Loucy (cell line): Measurements from ENCODE around the gene GNAQ.
A peak's percentile ranks its signal among the peaks of the same experiment; 100 is the strongest.

Source experiments
- H2AFZ ChIP-seq: fragments of 200-600 bp; sonication (generic); 2 replicates; pipeline ENCODE4 v1.6.0; 2016; ENCODE audit warnings: antibody characterized with exemption, mild to moderate bottlenecking, low read length, moderate library complexity
- H3F3A ChIP-seq: fragments of 200-600 bp; 2 replicates; pipeline ENCODE4 v1.6.0; 2016; ENCODE audit warnings: antibody characterized with exemption, low read depth, mild to moderate bottlenecking
- H3K27me3 ChIP-seq: fragments of 200-600 bp; sonication (generic); 2 replicates; pipeline ENCODE4 v1.6.1; 2014; ENCODE audit warnings: low read length, mild to moderate bottlenecking; ENCODE audit not compliant: insufficient read depth, poor library complexity, severe bottlenecking
- H3K36me3 ChIP-seq: fragments of 200-600 bp; sonication (generic); 2 replicates; pipeline ENCODE4 v1.6.1; 2016; ENCODE audit warnings: low read length; ENCODE audit not compliant: insufficient read depth
- H3K4me1 ChIP-seq: fragments of 200-600 bp; sonication (generic); 2 replicates; pipeline ENCODE4 v1.5.1; 2014; ENCODE audit warnings: low read length, mild to moderate bottlenecking; ENCODE audit not compliant: insufficient read depth, poor library complexity, severe bottlenecking
- H3K4me2 ChIP-seq: fragments of 200-600 bp; sonication (generic); 2 replicates; pipeline ENCODE4 v1.6.0; 2014; ENCODE audit warnings: antibody characterized with exemption, low read length, low read depth, mild to moderate bottlenecking; ENCODE audit not compliant: poor library complexity, severe bottlenecking
- H3K4me3 ChIP-seq: fragments of 200-600 bp; sonication (generic); 2 replicates; pipeline ENCODE4 v1.5.1; 2014; ENCODE audit warnings: low read length, mild to moderate bottlenecking, mixed read lengths; ENCODE audit not compliant: poor library complexity, severe bottlenecking
- H3K79me2 ChIP-seq: fragments of 200-600 bp; sonication (generic); 2 replicates; pipeline ENCODE4 v1.6.1; 2014; ENCODE audit warnings: low read length; ENCODE audit not compliant: insufficient read depth
- H3K9ac ChIP-seq: fragments of 200-600 bp; sonication (generic); 2 replicates; pipeline ENCODE4 v1.6.0; 2014; ENCODE audit warnings: mild to moderate bottlenecking, low read depth, low read length, moderate library complexity; ENCODE audit not compliant: poor library complexity, severe bottlenecking
- H3K9me2 ChIP-seq: fragments of 200-600 bp; sonication (generic); replicated peaks from 2 replicates; pipeline ENCODE4 v1.6.1; 2016; ENCODE audit warnings: low read depth, low read length, mixed read lengths
- H3K9me3 ChIP-seq: fragments of 200-600 bp; sonication (generic); 2 replicates; pipeline ENCODE4 v1.6.1; 2014; ENCODE audit warnings: mild to moderate bottlenecking, antibody characterized with exemption, low read length, low read depth; ENCODE audit not compliant: insufficient read depth
- H4K20me1 ChIP-seq: fragments of 200-600 bp; sonication (generic); 2 replicates; pipeline ENCODE4 v1.6.0; 2014; ENCODE audit warnings: antibody characterized with exemption, low read length, mild to moderate bottlenecking; ENCODE audit not compliant: insufficient read depth, poor library complexity, severe bottlenecking
- EZH2phosphoT487 ChIP-seq: fragments of 200-600 bp; IDR thresholded peaks from 2 replicates; pipeline ENCODE4 v1.6.1; 2018; ENCODE audit warnings: antibody characterized with exemption, mild to moderate bottlenecking, moderate library complexity, borderline replicate concordance
- TF ChIP-seq, protein P1 (sequence below): fragments of 200-600 bp; sonication (generic); conservative IDR thresholded peaks from 2 replicates; pipeline ENCODE4 v1.5.1; 2014; ENCODE audit warnings: mild to moderate bottlenecking, antibody characterized with exemption, low read length

The GNAQ gene

DNA sequence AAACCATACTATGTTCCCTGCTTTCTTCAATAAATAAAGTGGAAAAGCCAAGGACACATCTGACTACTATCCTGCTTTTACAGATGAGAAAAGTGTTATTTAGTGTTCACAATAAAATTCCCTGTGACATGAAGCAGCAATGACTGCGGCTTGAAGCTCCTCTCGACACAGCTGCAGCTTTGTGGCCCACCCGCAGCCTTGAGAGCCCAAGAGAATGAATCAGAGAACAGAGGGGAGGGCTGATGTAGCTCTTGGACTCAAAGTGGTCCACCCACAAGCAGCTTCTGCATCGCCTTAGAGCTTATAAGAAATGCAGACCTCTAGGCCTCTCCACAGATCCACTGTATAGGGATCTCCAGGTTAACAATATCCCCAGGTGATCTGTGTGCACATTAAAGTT lies 202.2 kb downstream of the GNAQ start:
- Histone ChIP-seq H3K4me2 (no peak overlapping the region), H3K9me2 (no peaks in the 10 kb centered on the region), H3K4me3 (no peak overlapping the region), H2AFZ (no peak overlapping the region), H3K4me1 (peaks cover 43% of the 10 kb centered on the region), H3K9me3 (no peaks in the 10 kb centered on the region), H3F3A (peaks cover 9% of the 10 kb centered on the region; the same call in 1 of the 2 replicates), H3K79me2 (peaks cover 86% of the 10 kb centered on the region), H3K27me3 (no peaks in the 10 kb centered on the region), H3K36me3 (peaks cover 24% of the 10 kb centered on the region; the same call in 1 of the 2 replicates), H3K9ac (no peak overlapping the region), H4K20me1 (peaks cover 45% of the 10 kb centered on the region)
- TF ChIP-seq, protein P1, sequence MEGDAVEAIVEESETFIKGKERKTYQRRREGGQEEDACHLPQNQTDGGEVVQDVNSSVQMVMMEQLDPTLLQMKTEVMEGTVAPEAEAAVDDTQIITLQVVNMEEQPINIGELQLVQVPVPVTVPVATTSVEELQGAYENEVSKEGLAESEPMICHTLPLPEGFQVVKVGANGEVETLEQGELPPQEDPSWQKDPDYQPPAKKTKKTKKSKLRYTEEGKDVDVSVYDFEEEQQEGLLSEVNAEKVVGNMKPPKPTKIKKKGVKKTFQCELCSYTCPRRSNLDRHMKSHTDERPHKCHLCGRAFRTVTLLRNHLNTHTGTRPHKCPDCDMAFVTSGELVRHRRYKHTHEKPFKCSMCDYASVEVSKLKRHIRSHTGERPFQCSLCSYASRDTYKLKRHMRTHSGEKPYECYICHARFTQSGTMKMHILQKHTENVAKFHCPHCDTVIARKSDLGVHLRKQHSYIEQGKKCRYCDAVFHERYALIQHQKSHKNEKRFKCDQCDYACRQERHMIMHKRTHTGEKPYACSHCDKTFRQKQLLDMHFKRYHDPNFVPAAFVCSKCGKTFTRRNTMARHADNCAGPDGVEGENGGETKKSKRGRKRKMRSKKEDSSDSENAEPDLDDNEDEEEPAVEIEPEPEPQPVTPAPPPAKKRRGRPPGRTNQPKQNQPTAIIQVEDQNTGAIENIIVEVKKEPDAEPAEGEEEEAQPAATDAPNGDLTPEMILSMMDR = no peak

DNA sequence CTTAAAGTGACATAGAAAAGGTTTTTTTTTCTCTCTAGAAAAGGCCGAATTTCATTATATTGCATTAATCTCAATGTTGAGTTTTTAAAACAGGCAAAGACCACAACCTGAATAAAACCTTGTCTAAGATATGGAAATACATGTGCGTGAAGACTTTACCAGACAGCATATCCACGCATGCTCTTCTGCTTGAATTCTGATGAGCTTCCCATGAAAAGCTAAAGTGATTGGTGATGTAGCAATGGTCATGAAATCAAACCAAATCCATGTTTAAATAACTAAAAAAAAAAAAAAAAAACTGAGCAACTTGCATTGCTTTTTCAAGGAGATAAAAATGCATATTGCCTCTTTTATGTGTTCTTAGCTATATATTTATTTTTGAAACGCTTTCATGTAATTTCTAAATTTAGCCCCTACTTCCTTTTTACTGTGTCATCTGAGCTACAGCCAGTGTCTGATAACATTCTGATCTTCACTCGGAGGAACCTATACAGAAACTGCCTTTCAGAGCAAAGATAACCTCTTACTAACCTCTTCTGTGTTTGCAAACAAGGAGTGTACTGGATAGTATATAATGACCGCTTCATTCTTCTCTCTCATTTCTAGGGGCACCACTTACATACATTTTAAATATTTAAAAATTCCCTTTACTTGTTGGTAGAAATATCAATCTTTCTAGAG lies 204.4 kb downstream of the GNAQ start:
- Histone ChIP-seq H2AFZ (no peak overlapping the region), H3F3A (peaks cover 9% of the 10 kb centered on the region; the same call in 1 of the 2 replicates), H3K4me2 (peak overlapping the region; percentile 51), H3K9me2 (no peaks in the 10 kb centered on the region), H3K79me2 (peaks cover 88% of the 10 kb centered on the region), H3K9ac (no peak overlapping the region), H3K36me3 (peaks cover 40% of the 10 kb centered on the region; the same call in 1 of the 2 replicates), H3K9me3 (no peaks in the 10 kb centered on the region), H3K4me1 (peaks cover 43% of the 10 kb centered on the region), H3K4me3 (peak overlapping the region; percentile 44), H3K27me3 (no peaks in the 10 kb centered on the region), H4K20me1 (peaks cover 50% of the 10 kb centered on the region)
- TF ChIP-seq EZH2phosphoT487 = no peak
- TF ChIP-seq, protein P1 = no peak

DNA sequence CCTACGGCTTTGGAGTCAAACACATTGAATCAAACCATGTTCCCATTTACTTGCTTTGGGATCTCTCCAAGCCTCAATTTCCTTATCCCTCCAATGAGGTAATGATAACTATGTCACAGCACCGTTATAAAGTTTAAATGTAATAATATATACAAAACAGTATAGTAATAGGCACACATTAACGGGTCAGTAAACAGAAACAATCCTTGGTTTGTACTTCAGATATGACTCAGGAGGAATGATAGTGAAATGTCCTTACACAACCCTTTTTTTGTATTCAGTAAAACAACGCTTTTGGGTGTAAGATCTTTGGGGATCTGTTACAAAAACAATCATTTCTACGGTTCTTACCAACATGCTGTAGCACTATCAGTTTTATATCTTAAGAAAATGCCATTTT lies 205.0 kb downstream of the GNAQ start:
- H3K79me2 ChIP-seq = peaks cover 88% of the 10 kb centered on the region
- peaks cover 51% of the 10 kb centered on the region for H4K20me1 ChIP-seq
- H2AFZ ChIP-seq = no peak overlapping the region
- no peak overlapping the region for H3K9ac ChIP-seq
- H3K9me2 ChIP-seq = no peaks in the 10 kb centered on the region
- H3K36me3 ChIP-seq = peaks cover 43% of the 10 kb centered on the region; the same call in 1 of the 2 replicates
- no peaks in the 10 kb centered on the region for H3K9me3 ChIP-seq
- peak overlapping the region; percentile 51 for H3K4me2 ChIP-seq
- TF ChIP-seq EZH2phosphoT487 = no peak
- TF ChIP-seq, protein P1 = no peak
- peaks cover 9% of the 10 kb centered on the region; the same call in 1 of the 2 replicates for H3F3A ChIP-seq
- peaks cover 44% of the 10 kb centered on the region for H3K4me1 ChIP-seq
- no peaks in the 10 kb centered on the region for H3K27me3 ChIP-seq
- H3K4me3 ChIP-seq = peak overlapping the region; percentile 44
